HG03280 (cell line): Measurements from ENCODE around the gene FNDC4.
"Not testable (repeated sequence)": the region's sequence is repeated elsewhere in the genome, so short reads cannot be mapped to it uniquely, and the experiment has no call there.

ENCODE experiments used
- ATAC-seq: cut with Tn5 transposase; IDR thresholded peaks from one replicate; pipeline ENCODE4 v1.9.1; 2021; ENCODE audit warnings: mild to moderate bottlenecking, moderate library complexity; ENCODE audit not compliant: unreplicated experiment

FNDC4 gene

GRCh38 chr2:27494944-27495554, at the start of gene FNDC4:
Gene FNDC4 (minus strand): TSS chr2:27495200. CDS start chr2:27494679, 521 bp downstream.
- no peak for ATAC-seq

GRCh38 chr2:27544143-27544821, 49.3 kb upstream of the FNDC4 start:
- ATAC-seq, result no peak

DNA sequence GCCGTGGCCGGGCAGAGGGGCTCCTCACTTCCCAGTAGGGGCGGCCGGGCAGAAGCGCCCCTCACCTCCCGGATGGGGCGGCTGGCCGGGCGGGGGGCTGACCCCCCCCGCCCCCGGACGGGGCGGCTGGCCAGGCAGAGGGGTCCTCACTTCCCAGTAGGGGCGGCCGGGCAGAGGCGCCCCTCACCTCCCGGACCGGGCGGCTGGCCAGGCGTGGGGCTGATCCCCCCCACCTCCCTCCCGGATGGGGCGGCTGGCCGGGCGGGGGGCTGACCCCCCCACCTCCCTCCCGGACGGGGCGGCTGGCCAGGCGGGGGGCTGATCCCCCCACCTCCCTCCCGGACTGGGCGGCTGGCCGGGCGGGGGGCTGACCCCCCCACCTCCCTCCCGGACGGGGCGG, 44.6 kb upstream of the FNDC4 start:
- not testable (repeated sequence) for ATAC-seq

- not testable (repeated sequence) for ATAC-seq
Measured at GRCh38 chr2:27538839-27539450, 43.9 kb upstream of the FNDC4 start.

GRCh38 chr2:27537287-27537686, 42.3 kb upstream of the FNDC4 start:
- no peak for ATAC-seq

DNA sequence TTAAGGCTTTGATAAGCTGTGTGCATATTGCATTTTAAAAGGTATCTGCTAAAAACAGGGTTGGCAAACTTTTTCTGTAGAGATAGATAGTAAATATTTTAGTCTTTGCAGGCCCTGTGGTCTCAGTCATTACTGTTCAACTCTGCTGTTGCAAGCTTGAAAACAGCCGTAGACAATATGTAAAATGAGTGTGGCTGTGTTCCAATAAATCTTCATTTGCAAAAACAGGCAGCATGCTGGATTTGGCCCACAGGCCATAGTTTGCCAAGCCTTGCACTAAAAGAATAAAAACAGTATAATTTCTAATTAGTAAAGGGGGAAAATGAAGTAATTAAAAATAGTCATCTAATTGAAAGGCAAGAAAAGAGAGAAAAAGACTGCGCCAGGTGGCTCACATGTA, 37.0 kb upstream of the FNDC4 start:
- ATAC-seq, result no peak

DNA sequence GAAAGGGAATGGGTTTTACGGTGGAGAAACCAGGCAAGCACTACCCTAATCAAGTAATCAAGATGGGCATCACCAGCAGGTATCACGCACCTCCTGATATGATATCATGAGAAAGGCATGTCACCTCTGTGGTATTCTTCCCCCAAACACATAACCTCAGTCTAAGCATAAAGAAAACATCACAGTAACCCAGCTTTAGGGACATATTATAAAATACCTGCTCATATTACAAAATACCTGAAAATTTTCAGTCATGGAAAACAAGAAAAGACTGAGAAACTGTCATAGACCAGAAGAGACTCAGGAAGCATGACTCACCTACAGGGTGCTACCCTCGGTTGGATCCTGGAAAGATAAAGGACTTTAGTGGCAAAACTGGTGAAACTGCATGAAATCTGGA, 32.2 kb upstream of the FNDC4 start:
- no peak for ATAC-seq

- ATAC-seq, result no peak
Measured at GRCh38 chr2:27522400-27522945, 27.5 kb upstream of the FNDC4 start.

GRCh38 chr2:27520316-27520715, 25.3 kb upstream of the FNDC4 start:
- no peak for ATAC-seq

- no peak for ATAC-seq
Measured at GRCh38 chr2:27518782-27519113, 23.7 kb upstream of the FNDC4 start.

DNA sequence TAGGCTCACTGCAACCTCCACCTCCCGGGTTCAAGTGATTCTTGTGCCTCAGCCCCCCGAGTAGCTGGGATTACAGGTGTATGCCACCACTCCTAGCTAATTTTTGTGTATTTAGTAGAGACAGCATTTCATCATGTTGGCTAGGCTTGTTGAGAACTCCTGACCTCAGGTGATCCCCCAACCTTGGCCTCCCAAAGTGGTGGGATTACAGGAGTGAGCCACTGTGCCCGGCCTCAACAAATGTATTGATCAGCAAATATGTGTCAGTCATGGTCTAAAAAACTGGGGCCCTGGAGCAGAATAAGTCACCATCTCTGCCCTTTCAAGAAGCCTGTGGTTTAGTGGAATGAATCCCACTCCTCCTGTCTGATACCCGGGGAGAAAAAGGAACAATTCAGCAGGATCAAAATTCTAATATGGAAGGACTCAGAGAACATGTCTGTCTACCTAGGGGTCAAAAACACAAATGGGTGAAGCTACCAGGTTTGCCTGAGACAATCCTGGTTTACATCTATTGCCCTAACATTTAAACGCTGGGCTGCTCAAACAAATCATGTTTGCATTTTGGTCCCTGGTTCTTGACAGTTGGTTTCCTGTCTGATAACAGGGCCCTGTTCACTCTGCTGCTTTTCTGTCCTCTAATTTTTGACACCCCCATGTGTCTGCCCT, 23.2 kb upstream of the FNDC4 start:
- no peak for ATAC-seq

DNA sequence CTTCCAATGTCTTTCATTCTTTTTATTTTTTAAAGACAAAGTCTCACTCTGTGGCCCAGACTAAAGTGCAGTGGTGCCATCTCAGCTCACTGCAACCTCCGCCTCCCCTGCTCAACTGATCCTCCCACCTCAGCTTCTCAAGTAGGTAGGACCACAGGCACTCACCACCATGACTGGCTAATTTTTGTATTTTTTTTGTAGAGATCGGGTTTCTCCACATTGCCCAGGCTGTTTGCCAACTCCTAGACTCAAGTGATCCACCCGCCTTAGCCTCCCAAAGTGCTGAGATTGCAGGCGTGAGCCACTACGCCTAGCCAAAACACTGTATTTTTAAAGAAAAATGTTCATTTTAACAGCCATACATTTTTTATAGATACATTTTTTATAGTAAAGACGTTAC, 14.3 kb upstream of the FNDC4 start:
- no peak for ATAC-seq

DNA sequence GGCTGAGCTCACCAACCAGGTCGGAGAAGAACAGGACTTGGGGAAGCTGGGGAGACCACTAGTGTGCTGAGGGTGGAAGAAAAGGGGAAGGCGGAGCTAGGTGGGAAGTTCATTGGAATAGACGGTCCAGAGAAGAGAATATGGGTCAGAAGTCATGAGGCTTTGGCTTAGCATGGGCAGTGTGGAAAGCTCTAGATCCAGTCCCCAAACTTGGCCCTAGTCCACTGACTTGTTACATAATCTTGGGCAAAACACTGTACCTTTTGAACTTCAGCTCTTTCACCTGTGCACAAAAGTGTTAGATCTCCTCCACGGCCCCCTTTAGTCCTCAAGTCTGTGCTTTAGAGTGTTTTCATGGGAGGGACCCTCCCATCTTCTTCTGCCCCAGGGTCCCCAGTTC, 12.3 kb upstream of the FNDC4 start:
- no peak for ATAC-seq

DNA sequence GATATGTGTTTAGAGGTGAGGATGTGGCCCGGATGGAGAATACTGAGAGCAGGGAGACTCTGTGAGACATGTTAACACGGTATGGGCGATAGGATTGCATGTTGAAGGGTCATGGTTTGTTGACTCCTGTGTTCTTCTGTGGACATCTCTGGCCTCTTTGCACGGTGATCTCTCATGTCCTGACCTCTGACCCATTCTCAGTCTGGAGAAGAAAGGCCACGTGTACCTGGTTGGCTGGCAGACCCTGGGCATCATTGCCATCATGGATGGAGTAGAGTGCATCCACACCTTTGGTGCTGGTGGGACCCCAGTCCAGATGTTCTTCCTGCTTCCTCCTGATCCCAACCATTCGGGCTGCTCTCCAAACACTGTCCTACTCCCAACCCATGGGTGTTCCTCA, 11.6 kb upstream of the FNDC4 start:
- ATAC-seq, result no peak

DNA sequence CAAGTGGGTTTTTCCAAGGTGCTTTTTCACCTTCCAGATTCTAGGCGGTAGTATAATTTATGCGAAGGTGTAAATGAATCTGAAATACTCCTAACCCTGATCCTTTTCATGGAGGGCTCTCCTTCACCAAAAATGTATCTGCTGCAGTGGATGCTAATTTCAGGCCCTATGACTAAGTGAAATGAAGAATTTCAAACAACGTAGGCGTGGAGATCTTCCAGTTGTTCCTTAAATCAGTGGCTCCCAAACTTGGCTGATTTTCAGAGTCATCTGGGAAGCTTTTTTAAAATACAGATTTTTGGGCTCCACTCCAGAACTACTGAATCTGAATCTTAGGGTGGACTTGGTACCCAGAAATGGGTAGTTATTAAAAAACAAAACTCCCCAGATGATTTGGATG, 7.1 kb upstream of the FNDC4 start:
- no peak for ATAC-seq

DNA sequence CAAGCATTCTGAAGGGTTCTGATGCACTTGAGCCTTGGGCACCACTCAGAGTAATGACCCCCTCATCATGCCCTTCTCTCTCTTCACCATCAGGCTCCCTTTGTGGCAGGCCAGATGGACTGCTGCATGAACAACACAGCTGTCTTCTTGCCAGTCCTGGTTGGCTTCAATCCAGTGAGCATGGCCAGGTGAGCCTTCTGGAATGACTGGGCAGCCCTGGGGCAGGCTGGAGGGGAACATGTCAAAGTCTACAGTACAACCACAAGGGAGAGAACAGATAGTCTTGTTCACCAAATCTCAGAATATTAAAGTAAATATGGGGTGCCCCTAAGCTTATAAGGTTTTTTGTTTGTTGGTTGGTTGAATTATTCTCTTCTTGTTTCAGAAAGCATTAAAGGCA, 6.0 kb upstream of the FNDC4 start:
- no peak for ATAC-seq

GRCh38 chr2:27498975-27499374, 4.0 kb upstream of the FNDC4 start:
- ATAC-seq, result no peak

DNA sequence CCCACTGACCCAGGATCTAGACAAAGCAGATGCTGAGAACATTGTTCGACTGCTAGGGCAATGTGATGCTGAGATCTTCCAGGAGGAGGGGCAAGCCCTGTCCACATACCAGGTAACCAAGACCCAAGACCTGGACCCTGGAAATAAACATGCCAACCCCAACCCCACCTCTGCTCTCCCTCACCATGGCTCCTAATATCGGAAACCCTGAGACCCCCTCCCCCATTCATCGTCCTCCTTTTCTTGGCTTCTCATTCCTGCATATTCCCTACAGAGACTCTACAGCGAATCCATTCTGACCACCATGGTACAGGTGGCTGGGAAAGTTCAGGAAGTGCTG, 2.3 kb upstream of the FNDC4 start:
- ATAC-seq, result no peak

- no peak for ATAC-seq
Measured at GRCh38 chr2:27496357-27497287, 1.6 kb upstream of the FNDC4 start, which contains the start of gene GCKR. Gene GCKR (plus strand): TSS chr2:27496839. CDS start chr2:27496905, 66 bp downstream.

- no peak for ATAC-seq
Measured at GRCh38 chr2:27495840-27496356, 898 bp upstream of the FNDC4 start.
